SK-N-MC (cell line): ENCODE measurements around the gene TCAP.

Source experiments
- EZH2 ChIP-seq: fragments of 200-600 bp; sonication (generic); IDR thresholded peaks from one replicate; pipeline ENCODE4 v1.6.1; 2017; ENCODE audit warnings: antibody characterized with exemption
- FOXP2 ChIP-seq: optimal IDR thresholded peaks from 2 replicates; pipeline ENCODE3; 2011; ENCODE audit warnings: mild to moderate bottlenecking, moderate library complexity; ENCODE audit not compliant: insufficient read depth; ENCODE audit errors: extremely low read length, control extremely low read depth
- POLR2AphosphoS5 ChIP-seq: IDR thresholded peaks from 2 replicates; pipeline ENCODE4 v1.6.1; 2012; ENCODE audit warnings: mild to moderate bottlenecking, low read depth, low read length, borderline replicate concordance

DNA sequence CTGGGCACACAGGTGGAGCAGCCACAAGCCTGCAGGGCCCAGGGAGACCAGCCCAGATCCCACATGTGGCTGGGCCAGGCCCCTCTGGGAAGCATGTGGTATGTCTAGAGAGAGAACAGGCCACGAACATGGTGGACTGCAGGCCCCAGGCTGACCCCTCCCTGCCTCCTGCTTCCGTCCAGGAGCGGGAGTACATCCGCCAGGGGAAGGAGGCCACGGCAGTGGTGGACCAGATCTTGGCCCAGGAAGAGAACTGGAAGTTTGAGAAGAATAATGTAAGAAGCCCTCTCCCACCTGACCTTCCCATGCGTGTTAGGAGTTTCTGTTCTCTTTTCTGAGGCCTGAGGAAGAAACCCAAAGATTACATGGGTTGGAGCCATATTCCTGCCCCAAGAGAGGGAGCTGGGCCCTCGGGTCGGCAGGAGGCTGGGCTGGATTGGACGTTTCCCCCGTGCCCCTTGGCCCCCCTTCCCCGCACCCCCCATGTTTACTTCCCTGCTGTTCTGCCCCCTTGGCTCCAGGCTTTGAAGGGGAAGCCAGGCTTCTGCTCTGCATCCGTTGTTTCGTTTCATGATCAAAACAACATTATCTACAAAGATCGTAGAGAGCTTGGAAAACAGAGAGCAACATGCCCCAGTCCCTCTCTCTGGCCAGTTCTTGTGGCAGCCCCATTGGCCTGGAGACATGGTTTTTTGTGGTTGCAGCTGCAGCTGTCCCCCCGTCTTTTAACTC, 5.7 kb upstream of the TCAP start:
- no peak for TF ChIP-seq POLR2AphosphoS5
- no peak for TF ChIP-seq EZH2
- no peak for TF ChIP-seq FOXP2
